Activated B cell treated with CpG ODN at 0.5 μM for 24 hours (primary cell): ENCODE results near the gene NAT14. TPM values are rescaled to one million over a fixed set of nuclear protein-coding genes. Genes with fewer than 3 reads are reported as not detected.

Source experiments
- ATAC-seq: fragments of 200-7000 bp; cut with Tn5 transposase; one replicate; pipeline ENCODE4 v1.10.0; 2021; ENCODE audit warnings: low read depth, mild to moderate bottlenecking, moderate library complexity
- CTCF ChIA-PET: fragments of 350-600 bp; sonication (Branson Sonifier 250); formaldehyde crosslinking; loops from one replicate; lab custom pipeline; 2021; ENCODE audit warnings: antibody characterized with exemption; lab: Charles Lee
- POLR2A ChIA-PET: fragments of 350-600 bp; sonication (Branson Sonifier 250); formaldehyde crosslinking; loops from one replicate; lab custom pipeline; 2021; ENCODE audit warnings: antibody characterized with exemption; lab: Charles Lee
- DNase-seq: peaks from one replicate; pipeline ENCODE4 v3.0.0; 2022
- H3K27ac Mint-ChIP-seq: one replicate; pipeline ENCODE4 v1.8.0; 2020; ENCODE audit warnings: mixed read lengths
- H3K27me3 Mint-ChIP-seq: one replicate; pipeline ENCODE4 v1.8.0; 2021; ENCODE audit warnings: mixed read lengths
- H3K36me3 Mint-ChIP-seq: one replicate; pipeline ENCODE4 v1.8.0; 2021; ENCODE audit warnings: low read depth, mixed read lengths
- H3K4me1 Mint-ChIP-seq: one replicate; pipeline ENCODE4 v1.8.0; 2021; ENCODE audit warnings: mixed read lengths
- H3K4me3 Mint-ChIP-seq: one replicate; pipeline ENCODE4 v1.8.0; 2020; ENCODE audit warnings: mild to moderate bottlenecking, mixed read lengths
- H3K9me3 Mint-ChIP-seq: one replicate; pipeline ENCODE4 v1.8.0; 2020; ENCODE audit warnings: mixed read lengths
- intact Hi-C: fragments of 100-400 bp; cut with micrococcal nuclease; formaldehyde crosslinking; loops from one replicate; pipeline ENCODE4 v1.15.1; 2024
- total RNA-seq: library from RNA; stranded (reverse); gene quantifications from 2 replicates; pipeline ENCODE4 v1.2.3, GENCODE V29; 2022
- TF ChIP-seq, protein P1 (sequence below): fragments of 200-600 bp; IDR thresholded peaks from one replicate; pipeline ENCODE4 v1.8.0; 2022; ENCODE audit warnings: antibody characterized with exemption, mild to moderate bottlenecking

NAT14 gene
- total RNA-seq, 1 donor from 2014 or later = 13.8 TPM

DNA sequence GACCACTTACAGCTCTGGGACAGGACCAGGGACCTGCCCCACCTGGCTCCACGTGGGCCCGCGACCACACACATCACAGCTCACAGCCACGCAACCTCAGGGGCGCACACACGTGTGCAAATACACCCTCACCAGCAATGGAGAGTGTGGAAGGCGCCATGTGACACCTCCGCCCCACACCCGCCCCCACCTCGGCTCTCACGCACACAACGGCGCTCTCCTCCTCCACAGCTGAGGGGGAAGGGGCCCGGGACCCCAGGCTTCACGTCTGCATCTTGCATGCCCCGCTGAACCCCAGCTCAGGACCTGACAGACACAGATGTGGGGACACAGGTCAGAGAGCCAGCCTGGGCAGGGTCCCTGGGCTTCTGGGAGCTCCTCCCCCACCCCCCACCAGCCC, 35.5 kb upstream of the NAT14 start:
- DNase-seq = no peak
- Mint-ChIP-seq H3K36me3 (peaks cover 2% of the 10 kb centered on the region), H3K27me3 (peaks cover 20% of the 10 kb centered on the region), H3K4me1 (peaks cover 19% of the 10 kb centered on the region), H3K9me3 (no peaks in the 10 kb centered on the region), H3K27ac (no peak overlapping the region), H3K4me3 (no peak overlapping the region)
- ChIA-PET POLR2A (no interaction called here), CTCF (no interaction called here)
- TF ChIP-seq, protein P1, sequence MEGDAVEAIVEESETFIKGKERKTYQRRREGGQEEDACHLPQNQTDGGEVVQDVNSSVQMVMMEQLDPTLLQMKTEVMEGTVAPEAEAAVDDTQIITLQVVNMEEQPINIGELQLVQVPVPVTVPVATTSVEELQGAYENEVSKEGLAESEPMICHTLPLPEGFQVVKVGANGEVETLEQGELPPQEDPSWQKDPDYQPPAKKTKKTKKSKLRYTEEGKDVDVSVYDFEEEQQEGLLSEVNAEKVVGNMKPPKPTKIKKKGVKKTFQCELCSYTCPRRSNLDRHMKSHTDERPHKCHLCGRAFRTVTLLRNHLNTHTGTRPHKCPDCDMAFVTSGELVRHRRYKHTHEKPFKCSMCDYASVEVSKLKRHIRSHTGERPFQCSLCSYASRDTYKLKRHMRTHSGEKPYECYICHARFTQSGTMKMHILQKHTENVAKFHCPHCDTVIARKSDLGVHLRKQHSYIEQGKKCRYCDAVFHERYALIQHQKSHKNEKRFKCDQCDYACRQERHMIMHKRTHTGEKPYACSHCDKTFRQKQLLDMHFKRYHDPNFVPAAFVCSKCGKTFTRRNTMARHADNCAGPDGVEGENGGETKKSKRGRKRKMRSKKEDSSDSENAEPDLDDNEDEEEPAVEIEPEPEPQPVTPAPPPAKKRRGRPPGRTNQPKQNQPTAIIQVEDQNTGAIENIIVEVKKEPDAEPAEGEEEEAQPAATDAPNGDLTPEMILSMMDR = no peak
- no peak for ATAC-seq
- intact Hi-C loops = no loop called here

DNA sequence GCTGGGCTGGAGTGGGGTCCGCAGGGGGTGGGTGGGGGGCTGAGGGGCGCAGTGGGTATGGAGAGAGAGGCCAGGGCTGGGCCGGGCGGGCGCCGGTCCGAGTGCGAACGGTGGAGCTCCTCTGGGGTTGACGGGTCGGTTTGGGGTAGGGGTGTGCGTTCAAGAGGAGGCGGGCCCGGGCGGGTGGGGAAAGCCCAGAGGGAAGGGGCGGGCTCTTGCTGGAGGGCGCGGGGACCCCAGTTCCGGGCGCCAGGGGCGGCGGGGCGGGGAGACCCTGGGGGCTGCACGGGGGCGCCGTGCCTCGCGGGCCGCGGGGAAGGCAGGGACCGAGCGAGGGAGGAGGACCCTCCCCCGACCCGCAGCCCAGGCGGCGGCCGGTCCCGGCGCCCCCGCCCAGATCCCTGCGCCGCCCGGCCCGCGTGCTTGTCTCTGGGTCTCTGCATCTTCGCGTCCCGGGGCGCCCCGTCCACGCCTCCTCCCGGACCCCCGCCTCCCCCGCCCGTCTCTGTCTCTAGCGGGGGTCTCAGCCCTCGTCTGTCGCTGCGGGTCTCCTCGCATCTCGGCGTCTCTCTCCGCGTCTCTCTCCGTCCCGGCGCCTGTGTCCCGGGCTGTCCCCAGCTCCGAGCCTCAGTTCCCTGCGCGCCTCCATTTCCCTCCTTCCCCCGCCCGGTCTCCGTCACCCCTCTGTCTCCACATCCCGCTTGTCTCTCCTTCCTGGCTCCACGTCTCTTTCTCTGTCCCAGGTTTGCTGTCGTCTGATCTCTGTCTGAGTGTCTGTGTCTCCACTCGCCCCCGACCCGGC, 33.6 kb upstream of the NAT14 start:
- peaks cover 14% of the 10 kb centered on the region for H3K36me3 Mint-ChIP-seq
- peaks cover 20% of the 10 kb centered on the region for H3K4me1 Mint-ChIP-seq
- no peak overlapping the region for H3K27ac Mint-ChIP-seq
- peak overlapping the region; percentile 77 for H3K4me3 Mint-ChIP-seq
- peaks cover 11% of the 10 kb centered on the region for H3K27me3 Mint-ChIP-seq
- H3K9me3 Mint-ChIP-seq = no peaks in the 10 kb centered on the region
- intact Hi-C loops = no loop called here
- ATAC-seq = peak; percentile 35
- TF ChIP-seq, protein P1 = no peak
- DNase-seq = no peak
- CTCF ChIA-PET = no interaction called here
- POLR2A ChIA-PET = interaction anchor here (0.6 kb wide), 1 partner anchor 135 kb away, joined by 4 read pairs; no protein-coding TSS in a partner anchor

DNA sequence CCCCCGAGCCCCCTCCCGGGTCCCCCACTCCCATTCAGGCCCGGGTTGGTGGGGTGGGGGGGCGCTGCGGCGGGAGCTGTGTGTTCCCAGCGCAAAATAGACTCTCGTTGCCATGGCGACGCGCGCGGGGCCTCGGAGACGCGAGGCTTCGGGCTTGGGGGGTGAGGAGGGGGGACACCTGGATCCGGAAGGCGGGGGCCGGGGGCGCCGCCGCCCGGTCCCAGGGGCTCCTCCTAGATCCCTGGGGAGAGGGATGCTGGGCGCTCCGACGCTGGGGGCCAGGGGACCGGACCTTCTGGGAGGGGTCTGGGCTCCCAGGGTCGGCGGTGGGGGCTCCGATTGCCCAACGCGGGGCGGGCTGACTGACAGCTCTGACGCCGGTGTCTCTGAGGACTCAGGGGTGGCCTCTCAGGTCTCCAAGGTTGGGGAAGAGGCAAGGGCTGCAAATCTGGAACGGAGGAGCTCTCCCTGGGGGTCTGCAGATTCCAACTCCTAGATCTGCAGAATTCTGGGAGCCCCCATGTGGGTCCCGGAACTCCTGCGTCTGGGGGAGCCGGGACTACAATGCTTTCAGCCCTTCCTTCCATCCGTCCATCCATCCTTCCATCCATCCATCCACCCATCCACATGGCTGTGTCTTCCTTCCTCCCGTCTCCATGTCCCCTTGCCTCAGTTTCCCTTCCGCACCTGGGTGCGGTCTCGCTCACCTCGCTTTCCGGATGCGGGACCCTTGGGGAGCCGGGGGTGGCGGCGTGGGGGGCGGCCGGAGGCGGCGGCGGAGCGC, 32.8 kb upstream of the NAT14 start:
- TF ChIP-seq, protein P1 = no peak
- Mint-ChIP-seq H3K36me3 (peaks cover 14% of the 10 kb centered on the region), H3K4me3 (peak overlapping the region; percentile 41), H3K27me3 (peaks cover 11% of the 10 kb centered on the region), H3K9me3 (no peaks in the 10 kb centered on the region), H3K4me1 (peaks cover 20% of the 10 kb centered on the region), H3K27ac (no peak overlapping the region)
- ChIA-PET POLR2A (interaction anchor here (2.2 kb wide), 1 partner anchor 44 kb away, joined by 7 read pairs; the partner anchor contains the start of gene UBE2S), CTCF (interaction anchor here (1.7 to 2.0 kb wide), 2 partner anchors 16 to 51 kb away, joined by 6 to 9 read pairs; no protein-coding TSS in a partner anchor)
- intact Hi-C loops = no loop called here
- ATAC-seq (no peak), DNase-seq (no peak)

DNA sequence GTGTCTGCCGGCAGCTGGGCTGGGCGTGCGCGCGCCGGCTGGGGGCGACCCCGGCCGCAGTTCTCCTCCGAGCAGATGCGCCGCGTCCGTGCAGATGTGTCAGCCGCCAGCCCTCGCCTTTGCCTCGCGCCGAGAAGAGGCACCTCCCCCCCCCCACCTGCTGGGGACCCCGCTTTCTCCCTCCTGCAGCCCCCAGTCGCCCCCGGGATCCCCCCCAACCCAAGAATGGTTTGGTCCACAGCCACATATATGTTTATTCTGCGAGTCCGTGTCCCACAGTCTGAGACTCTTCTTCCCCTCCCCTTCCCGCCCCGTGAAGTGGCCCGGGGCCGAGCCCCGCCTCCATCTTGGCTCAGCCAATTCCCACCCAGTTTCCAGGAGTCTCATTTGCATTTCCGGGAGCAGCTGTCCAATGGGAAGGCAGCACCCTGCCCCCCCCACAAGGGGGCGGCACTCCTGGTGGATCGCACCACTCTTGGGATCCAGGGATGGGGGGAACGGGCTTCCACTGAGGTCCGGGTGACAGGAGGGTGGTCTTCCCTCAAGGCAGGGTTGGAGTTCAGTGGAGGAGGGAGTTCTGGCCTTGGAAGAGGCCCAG, 32.1 kb upstream of the NAT14 start:
- POLR2A ChIA-PET = interaction anchor here (0.6 to 2.2 kb wide), 3 partner anchors 45 to 278 kb away, joined by 4 to 12 read pairs (median 7); partner anchors contain the start of gene UBE2S
- CTCF ChIA-PET = interaction anchor here (1.1 to 2.0 kb wide), 3 partner anchors 15 to 160 kb away, joined by 4 to 9 read pairs (median 6); no protein-coding TSS in a partner anchor
- no peak for ATAC-seq
- Mint-ChIP-seq H3K36me3 (peaks cover 14% of the 10 kb centered on the region), H3K4me3 (no peak overlapping the region), H3K9me3 (no peaks in the 10 kb centered on the region), H3K4me1 (peaks cover 20% of the 10 kb centered on the region), H3K27me3 (peaks cover 11% of the 10 kb centered on the region), H3K27ac (no peak overlapping the region)
- TF ChIP-seq, protein P1 = no peak
- DNase-seq = no peak
- intact Hi-C loops = no loop called here
